GM21619 (cell line): ENCODE results near the gene SFXN2.
"Not testable (repeated sequence)": the region's sequence is repeated elsewhere in the genome, so short reads cannot be mapped to it uniquely, and the experiment has no call there.

Experiments
- ATAC-seq: cut with Tn5 transposase; IDR thresholded peaks from one replicate; pipeline ENCODE4 v1.9.1; 2021; ENCODE audit not compliant: unreplicated experiment

The SFXN2 gene

GRCh38 chr10:102718220-102718619 is 3.8 kb downstream of the SFXN2 start:
- no peak for ATAC-seq

- no peak for ATAC-seq
Observed at GRCh38 chr10:102720337-102720736, 5.9 kb downstream of the SFXN2 start.

GRCh38 chr10:102720775-102721301 is 6.4 kb downstream of the SFXN2 start:
- no peak for ATAC-seq

- no peak for ATAC-seq
Observed at GRCh38 chr10:102721954-102722353, 7.5 kb downstream of the SFXN2 start.

- no peak for ATAC-seq
Observed at GRCh38 chr10:102723989-102724388, 9.6 kb downstream of the SFXN2 start.

- no peak for ATAC-seq
Observed at GRCh38 chr10:102726274-102726673, 11.8 kb downstream of the SFXN2 start.

- no peak for ATAC-seq
Observed at GRCh38 chr10:102727037-102727818, 12.8 kb downstream of the SFXN2 start.

GRCh38 chr10:102729029-102730026 is 14.9 kb downstream of the SFXN2 start:
- no peak for ATAC-seq

GRCh38 chr10:102731222-102731800 is 16.9 kb downstream of the SFXN2 start:
- ATAC-seq, result no peak

GRCh38 chr10:102732661-102733060 is 18.2 kb downstream of the SFXN2 start:
- no peak for ATAC-seq

GRCh38 chr10:102735065-102735562 is 20.7 kb downstream of the SFXN2 start:
- no peak for ATAC-seq

GRCh38 chr10:102738692-102739121 is 24.3 kb downstream of the SFXN2 start:
- ATAC-seq, result no peak

GRCh38 chr10:102740229-102740628 is 25.8 kb downstream of the SFXN2 start:
- no peak for ATAC-seq

GRCh38 chr10:102741726-102742237 is 27.3 kb downstream of the SFXN2 start:
- ATAC-seq, result no peak

- not testable (repeated sequence) for ATAC-seq
Observed at GRCh38 chr10:102742313-102742712, 27.9 kb downstream of the SFXN2 start.

- ATAC-seq, result no peak
Observed at GRCh38 chr10:102743078-102743587, 28.7 kb downstream of the SFXN2 start.

- peak; percentile 95 for ATAC-seq
Observed at GRCh38 chr10:102743588-102744373, 29.3 kb downstream of the SFXN2 start, which contains the start of gene WBP1L. TSS of gene WBP1L (plus strand) at chr10:102743948. CDS start at chr10:102744054, 106 bp downstream.

- ATAC-seq, result no peak
Observed at GRCh38 chr10:102744374-102745051, 30.1 kb downstream of the SFXN2 start.

GRCh38 chr10:102745157-102745556 is 30.7 kb downstream of the SFXN2 start:
- ATAC-seq, result no peak
